ENCODE results near the gene CDH22.

The CDH22 gene

DNA sequence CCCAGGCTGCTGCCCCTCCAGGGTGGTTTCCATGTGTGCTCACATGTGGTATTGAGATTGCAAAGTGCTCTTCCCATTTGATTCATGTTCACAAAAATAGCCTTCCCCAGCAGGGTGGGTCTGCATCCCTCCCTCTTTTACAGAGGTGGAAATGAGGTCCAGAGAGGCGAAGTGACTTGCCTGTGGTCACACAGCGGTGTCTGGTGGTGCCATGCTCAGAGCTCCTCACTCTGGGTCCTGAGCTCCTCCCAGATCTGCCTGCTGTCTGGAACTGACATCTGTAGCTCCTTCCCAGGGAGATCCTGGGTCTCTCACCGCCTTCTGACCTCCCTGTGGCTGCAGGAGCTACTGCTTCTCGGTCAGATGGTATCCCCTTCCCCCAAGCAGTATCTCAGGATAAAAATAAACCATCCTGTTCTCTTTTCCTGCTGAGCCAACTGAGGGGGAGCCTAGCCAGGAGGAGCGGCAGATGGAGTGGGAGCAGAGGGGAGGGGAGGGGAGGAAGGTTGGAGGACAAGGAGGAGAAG, 178.3 kb downstream of the CDH22 start:
- no peak for DNase-seq (ENCODE audit: low spot score)
- in situ Hi-C loops (cut with MboI; ENCODE audit: low pct_unique_long_range_greater_than_20kb, low sequenced_read_pairs, unreplicated experiment): no loop called here
- TF ChIP-seq, protein P1, sequence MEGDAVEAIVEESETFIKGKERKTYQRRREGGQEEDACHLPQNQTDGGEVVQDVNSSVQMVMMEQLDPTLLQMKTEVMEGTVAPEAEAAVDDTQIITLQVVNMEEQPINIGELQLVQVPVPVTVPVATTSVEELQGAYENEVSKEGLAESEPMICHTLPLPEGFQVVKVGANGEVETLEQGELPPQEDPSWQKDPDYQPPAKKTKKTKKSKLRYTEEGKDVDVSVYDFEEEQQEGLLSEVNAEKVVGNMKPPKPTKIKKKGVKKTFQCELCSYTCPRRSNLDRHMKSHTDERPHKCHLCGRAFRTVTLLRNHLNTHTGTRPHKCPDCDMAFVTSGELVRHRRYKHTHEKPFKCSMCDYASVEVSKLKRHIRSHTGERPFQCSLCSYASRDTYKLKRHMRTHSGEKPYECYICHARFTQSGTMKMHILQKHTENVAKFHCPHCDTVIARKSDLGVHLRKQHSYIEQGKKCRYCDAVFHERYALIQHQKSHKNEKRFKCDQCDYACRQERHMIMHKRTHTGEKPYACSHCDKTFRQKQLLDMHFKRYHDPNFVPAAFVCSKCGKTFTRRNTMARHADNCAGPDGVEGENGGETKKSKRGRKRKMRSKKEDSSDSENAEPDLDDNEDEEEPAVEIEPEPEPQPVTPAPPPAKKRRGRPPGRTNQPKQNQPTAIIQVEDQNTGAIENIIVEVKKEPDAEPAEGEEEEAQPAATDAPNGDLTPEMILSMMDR (IDR thresholded peaks at IDR 0.05; ENCODE audit: extremely low read depth, insufficient read depth, missing control alignments): no peak

DNA sequence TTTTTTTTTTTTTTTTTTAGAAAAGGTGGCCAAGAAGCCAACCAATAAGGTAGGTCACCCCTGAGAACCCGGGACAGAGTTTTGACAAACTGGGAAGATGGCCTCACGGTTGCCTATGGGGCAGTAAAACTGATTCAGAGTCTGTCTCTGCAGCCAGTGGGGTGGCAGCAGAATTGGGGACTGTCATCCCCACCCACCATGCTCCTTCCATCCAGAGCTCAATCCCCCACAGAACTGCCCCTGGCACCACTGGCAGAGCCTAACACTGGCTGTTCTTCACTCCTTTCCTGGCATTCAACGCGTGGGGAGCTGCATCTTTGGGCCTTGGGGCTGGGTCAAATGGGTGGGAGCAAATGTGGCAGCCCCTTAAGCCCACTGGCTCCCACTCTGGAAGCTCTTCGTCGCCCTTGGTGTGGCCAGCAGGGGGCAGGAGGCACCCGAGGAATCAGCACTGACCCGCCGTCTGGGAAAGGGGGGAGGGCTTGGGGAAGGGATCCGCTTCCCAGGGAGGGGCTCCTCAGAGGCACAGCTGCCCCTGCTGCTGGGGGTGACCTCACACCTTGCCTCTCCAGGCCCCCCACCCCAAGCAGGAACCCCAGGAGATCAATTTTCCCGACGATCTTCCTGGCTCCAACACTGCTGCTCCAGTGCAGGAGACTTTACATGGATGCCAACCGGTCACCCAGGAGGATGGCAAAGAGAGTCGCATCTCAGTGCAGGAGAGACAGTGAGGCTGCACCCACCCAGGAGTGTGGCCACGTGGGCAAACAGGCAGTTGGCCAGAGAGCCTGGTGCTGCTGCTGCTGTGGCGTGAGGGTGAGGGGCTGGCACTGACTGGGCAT, 179.8 kb downstream of the CDH22 start:
- TF ChIP-seq, protein P1 (IDR thresholded peaks at IDR 0.05; ENCODE audit: extremely low read depth, insufficient read depth, missing control alignments): peak; percentile 62
- in situ Hi-C loops (cut with MboI; ENCODE audit: low pct_unique_long_range_greater_than_20kb, low sequenced_read_pairs, unreplicated experiment): no loop called here
- DNase-seq (ENCODE audit: low spot score): no peak

DNA sequence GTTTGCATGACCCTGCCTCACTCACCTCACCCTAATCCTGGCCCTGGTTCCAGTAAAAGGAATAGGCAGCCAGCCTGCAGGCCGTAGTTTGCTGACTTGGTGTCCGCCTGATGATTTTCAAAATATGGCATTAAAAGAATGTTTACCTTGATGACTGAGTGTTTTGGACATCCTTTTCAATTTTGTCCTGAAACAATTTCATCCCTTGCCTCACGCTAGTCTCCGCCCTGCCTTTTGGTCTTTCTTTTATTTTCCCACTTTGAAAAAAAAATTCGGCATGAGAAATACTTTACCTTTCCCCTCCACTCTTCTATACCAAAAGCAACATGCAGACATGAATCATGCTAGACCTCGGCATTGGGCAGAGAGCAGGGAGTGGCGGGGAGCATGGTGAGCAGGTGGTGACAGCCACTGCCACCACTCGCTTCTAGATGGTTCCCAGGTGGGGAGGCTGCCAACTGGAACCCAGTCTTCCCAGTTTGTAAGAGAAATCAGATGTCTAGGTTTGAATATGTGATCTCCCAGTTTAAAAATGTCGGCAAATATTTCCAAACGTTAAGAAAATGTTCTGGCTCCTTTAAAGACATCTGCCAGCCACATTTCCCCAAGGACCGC, 180.8 kb downstream of the CDH22 start:
- DNase-seq (ENCODE audit: low spot score): no peak
- TF ChIP-seq, protein P1 (IDR thresholded peaks at IDR 0.05; ENCODE audit: extremely low read depth, insufficient read depth, missing control alignments): no peak
- in situ Hi-C loops (cut with MboI; ENCODE audit: low pct_unique_long_range_greater_than_20kb, low sequenced_read_pairs, unreplicated experiment): no loop called here

DNA sequence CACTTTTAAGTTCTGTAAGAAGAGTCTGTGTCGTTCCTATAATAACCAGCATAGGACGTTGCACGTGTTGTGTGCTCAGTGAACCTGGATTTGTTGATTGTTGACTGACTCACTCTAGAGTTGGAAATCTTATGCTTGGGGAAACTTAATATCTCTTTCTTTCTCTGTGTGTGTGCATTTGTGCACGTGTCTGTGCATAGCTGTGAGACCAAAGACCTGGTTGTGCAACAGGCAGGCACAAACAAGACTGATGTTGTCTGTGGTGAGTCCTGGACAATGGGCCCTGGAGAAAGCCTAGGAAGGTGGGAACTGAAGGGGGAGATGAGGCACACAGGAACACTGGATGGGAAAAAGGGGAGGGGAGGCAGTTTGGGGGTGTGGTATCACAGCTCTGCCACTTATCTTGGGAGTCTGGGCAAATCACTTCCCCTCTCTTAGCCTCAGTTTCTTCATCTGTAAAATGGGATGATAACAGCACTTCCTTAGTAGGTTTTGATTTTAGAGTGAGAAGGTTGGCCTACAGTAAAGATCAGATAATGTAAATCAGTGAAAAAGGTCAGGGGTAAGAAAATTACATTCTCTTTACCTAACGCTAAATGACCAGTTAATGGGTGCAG, 181.8 kb downstream of the CDH22 start:
- TF ChIP-seq, protein P1 (IDR thresholded peaks at IDR 0.05; ENCODE audit: extremely low read depth, insufficient read depth, missing control alignments): no peak
- in situ Hi-C loops (cut with MboI; ENCODE audit: low pct_unique_long_range_greater_than_20kb, low sequenced_read_pairs, unreplicated experiment): no loop called here
- DNase-seq (ENCODE audit: low spot score): no peak

Data from GM13977 (cell line).